GM13976 (cell line): ENCODE measurements around the gene VPS37C.

ENCODE experiments used
- DNase-seq: peaks from one replicate; pipeline ENCODE4 v3.0.0; 2012; ENCODE audit warnings: low spot score
- CTCF ChIP-seq: IDR thresholded peaks from 2 replicates; pipeline ENCODE4 v1.5.1; 2012; ENCODE audit warnings: borderline replicate concordance, mild to moderate bottlenecking; ENCODE audit not compliant: insufficient read depth; ENCODE audit errors: extremely low read depth, missing control alignments, control extremely low read depth
- in situ Hi-C: fragments of 300-500 bp; cut with MboI; formaldehyde crosslinking; loops from one replicate; pipeline ENCODE4 v1.12.0; 2022; ENCODE audit warnings: low sequenced_read_pairs, mixed read lengths, inconsistent platforms; ENCODE audit not compliant: unreplicated experiment

Gene VPS37C

GRCh38 chr11:61198361-61198760 lies 37.1 kb upstream of the VPS37C start:
- in situ Hi-C loops = loop anchor here (25.0 kb wide), 1 partner anchor 361 kb away; the partner anchor contains the start of gene CCDC86
- no peak for DNase-seq
- no peak for TF ChIP-seq CTCF

GRCh38 chr11:61195719-61196118 lies 34.5 kb upstream of the VPS37C start:
- TF ChIP-seq CTCF = no peak
- no peak for DNase-seq
- in situ Hi-C loops = loop anchor here (25.0 kb wide), 1 partner anchor 358 kb away; the partner anchor contains the start of gene CCDC86

GRCh38 chr11:61194981-61195695 lies 33.9 kb upstream of the VPS37C start:
- no peak for TF ChIP-seq CTCF
- DNase-seq = no peak
- in situ Hi-C loops = loop anchor here (25.0 kb wide), 1 partner anchor 358 kb away; the partner anchor contains the start of gene CCDC86

GRCh38 chr11:61194169-61194671 lies 33.0 kb upstream of the VPS37C start:
- TF ChIP-seq CTCF = no peak
- in situ Hi-C loops = loop anchor here (25.0 kb wide), 1 partner anchor 357 kb away; the partner anchor contains the start of gene CCDC86
- no peak for DNase-seq

- in situ Hi-C loops = loop anchor here (25.0 kb wide), 1 partner anchor 356 kb away; the partner anchor contains the start of gene CCDC86
- DNase-seq = no peak
- TF ChIP-seq CTCF = no peak
Observed at GRCh38 chr11:61193596-61193995, 32.4 kb upstream of the VPS37C start.

- no peak for TF ChIP-seq CTCF
- no peak for DNase-seq
- in situ Hi-C loops = loop anchor here (25.0 kb wide), 1 partner anchor 353 kb away; the partner anchor contains the start of gene CCDC86
Observed at GRCh38 chr11:61189933-61190332, 28.7 kb upstream of the VPS37C start.
